NOMO-1 treated with DMSO at 0.1 percent for 48 hours (cell line): ENCODE results near the gene MIA3.
"Not testable (repeated sequence)": the region's sequence is repeated elsewhere in the genome, so short reads cannot be mapped to it uniquely, and the experiment has no call there.

Experiments used
- DNase-seq: peaks from one replicate; lab custom pipeline; 2025; ENCODE audit not compliant: unreplicated experiment; lab: John Stamatoyannopoulos, UW

The MIA3 gene

GRCh38 chr1:222656391-222657155 lies 38.7 kb downstream of the MIA3 start:
- no peak for DNase-seq

DNA sequence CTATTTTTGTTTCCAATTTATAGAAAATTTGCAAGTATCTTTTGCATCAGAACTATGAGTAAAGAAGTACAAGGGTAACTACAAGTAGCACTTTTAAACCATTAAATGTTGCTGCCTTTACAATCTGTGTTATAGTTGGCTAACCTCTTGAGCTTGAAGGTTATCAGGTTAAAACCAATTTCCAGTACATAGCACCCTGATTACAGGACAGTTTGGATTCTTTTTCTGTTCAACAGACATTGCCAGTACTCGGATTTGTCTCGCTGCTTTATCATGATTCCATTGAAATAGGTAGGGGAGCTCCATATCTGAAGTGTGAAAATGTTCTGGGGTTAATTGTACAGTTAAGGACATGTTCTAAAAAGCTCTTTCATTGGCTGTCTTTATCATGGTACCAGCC lies 40.0 kb downstream of the MIA3 start:
- no peak for DNase-seq

- DNase-seq: no peak
These were observed 45.6 kb downstream of the MIA3 start for GRCh38 chr1:222663431-222663934.

GRCh38 chr1:222665964-222666363 lies 48.1 kb downstream of the MIA3 start:
- no peak for DNase-seq

GRCh38 chr1:222668184-222668583 lies 50.3 kb downstream of the MIA3 start:
- not testable (repeated sequence) for DNase-seq

- DNase-seq: not testable (repeated sequence)
These were observed 51.2 kb downstream of the MIA3 start for GRCh38 chr1:222669107-222669506.

DNA sequence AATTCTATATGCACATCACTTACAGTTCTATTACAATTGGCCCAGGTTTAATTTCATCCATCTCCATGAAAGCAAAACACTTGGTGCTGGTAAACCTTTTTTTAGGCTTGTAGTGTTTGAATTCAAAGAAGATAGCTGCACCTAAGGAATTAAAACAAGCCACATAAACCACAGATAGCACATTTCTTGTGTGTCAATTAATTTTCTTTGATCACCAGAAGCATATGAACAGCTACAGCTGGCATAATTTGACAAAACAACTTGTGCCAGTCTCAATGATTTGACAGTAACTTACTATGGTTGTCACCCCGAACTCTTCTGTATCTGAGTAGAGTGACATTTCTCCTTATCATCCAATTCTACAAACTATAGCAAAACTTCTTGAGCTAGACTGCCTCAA lies 52.2 kb downstream of the MIA3 start:
- DNase-seq: no peak

GRCh38 chr1:222680080-222680479 lies 62.2 kb downstream of the MIA3 start:
- no peak for DNase-seq

DNA sequence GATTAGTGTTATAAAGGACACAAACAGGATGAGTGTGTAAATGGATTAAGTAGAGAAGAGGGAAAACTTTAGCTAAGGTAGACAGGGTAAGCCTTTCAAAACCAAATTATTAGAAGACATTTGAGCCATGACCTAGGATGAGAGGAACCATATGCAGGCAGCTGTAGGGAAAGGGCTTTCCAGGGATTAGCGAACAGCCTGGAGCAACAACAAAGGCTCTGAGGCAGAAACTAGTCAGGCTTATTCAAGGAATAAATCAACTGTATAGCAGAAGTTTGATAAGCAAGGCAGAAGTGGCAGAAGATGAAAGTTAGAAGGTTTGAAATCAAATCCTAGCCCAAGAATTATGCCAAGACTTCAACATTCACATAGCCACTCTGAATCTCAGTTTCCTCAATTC lies 73.1 kb downstream of the MIA3 start:
- no peak for DNase-seq

GRCh38 chr1:222694927-222695326 lies 77.0 kb downstream of the MIA3 start:
- DNase-seq: no peak

GRCh38 chr1:222696741-222697140 lies 78.8 kb downstream of the MIA3 start:
- no peak for DNase-seq

- DNase-seq: no peak
These were observed 79.3 kb downstream of the MIA3 start for GRCh38 chr1:222697203-222697602.

DNA sequence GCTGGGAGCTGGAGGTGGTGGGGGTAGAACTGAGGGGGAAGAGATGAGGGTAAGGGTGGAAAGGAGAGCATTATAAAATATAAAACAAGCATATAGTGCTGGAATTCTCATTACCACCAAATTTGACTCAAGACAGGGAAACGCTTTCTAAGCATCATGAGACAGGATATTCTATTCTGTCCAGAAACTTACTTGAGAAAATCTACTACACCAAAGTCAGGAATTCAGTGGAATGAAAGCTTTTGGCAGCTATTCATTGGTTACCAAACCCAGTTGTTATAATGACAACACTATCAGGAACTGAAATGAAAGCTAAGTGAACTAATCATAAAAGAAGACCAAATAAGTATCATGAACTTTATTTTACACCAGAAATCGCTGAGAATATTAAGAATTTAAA lies 79.9 kb downstream of the MIA3 start:
- DNase-seq: no peak

DNA sequence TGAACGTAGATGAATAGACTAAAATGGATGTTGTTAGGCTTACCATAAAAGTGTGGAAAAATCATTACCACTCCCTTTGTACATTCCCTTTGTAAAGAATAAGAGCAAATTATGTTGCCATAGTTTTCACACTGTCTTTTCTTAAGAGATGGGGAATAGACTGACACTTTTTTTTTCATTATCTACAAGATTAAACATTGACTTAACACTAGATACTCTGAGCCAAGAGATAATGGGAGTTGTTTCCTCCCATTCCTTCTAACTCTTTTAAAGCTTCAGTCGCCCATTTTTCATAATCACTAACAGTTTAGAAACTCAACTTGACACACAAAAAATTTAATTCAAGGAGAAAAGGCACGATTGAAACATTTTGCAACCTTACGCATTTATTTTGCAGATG lies 84.3 kb downstream of the MIA3 start:
- DNase-seq: no peak

GRCh38 chr1:222704260-222704659 lies 86.4 kb downstream of the MIA3 start:
- DNase-seq: no peak

DNA sequence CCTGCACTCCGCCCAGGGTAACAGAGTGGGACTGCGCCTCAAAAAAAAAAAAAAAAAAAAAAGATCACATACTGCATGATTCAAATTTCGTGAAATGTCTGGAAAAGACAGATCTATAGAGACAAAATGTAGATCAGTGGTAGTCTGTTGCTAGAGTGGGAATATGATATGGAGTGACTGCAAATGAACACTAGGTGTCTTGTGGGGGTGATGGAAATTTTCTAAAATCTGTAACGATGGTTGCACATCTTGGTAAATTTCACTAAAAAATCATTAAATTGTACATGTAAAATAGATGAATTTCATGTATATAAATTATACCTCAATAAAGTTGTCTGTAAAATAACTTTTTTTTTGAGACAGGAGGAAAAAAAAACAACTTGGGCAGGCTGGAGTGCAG lies 88.9 kb downstream of the MIA3 start:
- no peak for DNase-seq

DNA sequence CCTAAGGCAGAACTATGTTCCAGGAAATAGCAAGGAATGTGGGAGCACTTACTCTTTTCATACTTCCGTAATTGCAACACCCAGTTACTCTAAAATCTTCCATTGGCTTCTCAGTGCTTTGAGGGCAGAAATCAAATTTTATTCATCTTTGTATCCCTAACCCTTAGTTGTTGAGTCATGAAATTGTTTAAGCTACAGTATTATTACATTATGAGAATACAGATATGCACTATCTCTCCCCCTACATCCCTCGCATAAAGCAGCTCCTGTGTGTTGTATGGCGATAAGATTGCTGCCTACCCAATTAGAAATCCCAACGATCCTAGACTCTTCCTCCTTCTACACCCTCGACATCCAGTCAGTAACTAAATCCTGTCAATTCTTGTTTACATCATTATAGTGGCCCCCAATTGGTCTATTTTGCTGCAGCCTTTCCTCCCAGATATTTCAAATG lies 91.8 kb downstream of the MIA3 start:
- DNase-seq: no peak

- peak; percentile 44 for DNase-seq
These were observed 93.7 kb downstream of the MIA3 start for GRCh38 chr1:222711319-222712252.

GRCh38 chr1:222712253-222713090 lies 94.6 kb downstream of the MIA3 start, which contains the start of the genes AIDA and BROX:
Gene AIDA (minus strand): TSS chr1:222712491. CDS start chr1:222712317, 174 bp downstream.
Gene BROX (plus strand): TSS chr1:222712564. CDS start chr1:222715700, 3,136 bp downstream.
- peak; percentile 76 for DNase-seq

DNA sequence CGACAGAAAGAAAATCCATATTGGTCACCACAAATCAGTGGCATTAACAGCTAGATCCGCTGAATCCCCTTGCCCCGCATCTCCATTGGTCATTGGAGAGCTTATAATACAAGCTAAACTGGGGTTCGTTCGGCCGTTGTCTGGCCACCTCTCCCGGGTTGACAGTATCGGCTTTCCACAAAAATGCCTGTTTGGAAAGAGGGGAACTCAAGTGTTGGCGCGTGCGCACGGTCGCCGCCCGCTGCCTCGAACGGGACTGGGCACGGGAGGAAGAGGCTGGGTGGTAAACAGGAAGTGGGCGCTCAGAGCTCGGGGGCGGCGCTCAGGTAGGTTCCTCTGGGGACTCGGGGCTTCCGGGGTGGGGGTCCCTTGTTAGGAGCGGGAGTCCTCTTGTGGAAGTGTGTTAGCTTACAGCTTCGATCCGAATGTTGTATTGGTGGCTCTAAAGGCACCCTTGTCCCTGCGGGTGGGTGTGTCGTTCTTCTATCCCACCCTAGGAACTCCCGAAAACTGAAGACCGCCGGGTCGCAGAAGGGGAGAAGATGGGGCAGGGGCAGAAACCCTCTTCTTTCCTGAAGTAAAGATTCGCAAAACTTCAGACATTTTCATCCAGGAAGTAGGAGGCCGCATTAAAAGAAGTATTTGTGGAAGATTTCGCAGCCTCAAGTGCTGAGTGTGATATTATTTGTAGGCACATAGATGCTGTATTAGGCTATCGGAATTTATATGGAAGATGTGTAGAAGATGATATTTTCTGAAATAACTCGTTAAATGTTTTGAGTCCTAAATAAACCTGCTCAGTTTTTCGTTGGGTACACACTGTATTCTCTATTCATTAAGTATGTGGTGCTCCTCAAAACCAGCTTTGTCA lies 95.4 kb downstream of the MIA3 start:
- DNase-seq: peak; percentile 93
